ENCODE measurements around the gene GLI1. TPM values are rescaled to one million over a fixed set of nuclear protein-coding genes. Genes with fewer than 3 reads are reported as not detected.

Gene GLI1
- total RNA-seq, 4 donors from 2014 or later: 1.0 TPM; not detected in 3

DNA sequence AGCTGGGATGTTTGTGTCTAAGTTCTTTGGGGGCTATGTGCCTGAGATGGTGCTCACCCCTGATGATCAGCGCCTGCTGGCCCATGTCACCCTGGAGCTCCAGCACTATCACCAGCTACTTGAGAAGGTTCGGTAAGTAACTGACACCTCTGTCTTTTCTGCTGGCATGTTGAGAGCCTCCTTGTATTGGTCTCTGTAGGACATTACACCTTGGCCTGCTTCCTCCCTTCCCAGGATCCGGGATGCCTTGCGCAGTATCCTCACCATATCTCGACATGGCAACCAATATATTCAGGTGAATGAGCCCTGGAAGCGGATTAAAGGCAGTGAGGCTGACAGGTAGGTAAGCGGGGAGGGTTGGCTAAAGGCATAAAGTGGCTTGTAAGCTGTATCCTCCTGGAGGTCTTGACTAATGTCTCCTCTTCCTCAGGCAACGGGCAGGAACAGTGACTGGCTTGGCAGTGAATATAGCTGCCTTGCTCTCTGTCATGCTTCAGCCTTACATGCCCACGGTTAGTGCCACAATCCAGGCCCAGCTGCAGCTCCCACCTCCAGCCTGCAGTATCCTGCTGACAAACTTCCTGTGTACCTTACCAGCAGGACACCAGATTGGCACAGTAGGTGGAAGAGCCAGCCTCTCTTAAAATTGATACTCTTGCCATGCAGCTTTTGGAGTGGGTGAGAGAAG is 55.3 kb downstream of the GLI1 start:
- intact Hi-C loops (cut with DNase I; ENCODE audit: low total_unique reads) (no loop called here), in situ Hi-C loops (cut with MboI; ENCODE audit: low sequenced_read_pairs in 4 of 4) (loop anchor here in 1 of 4 donors (25.0 kb wide), 1 partner anchor 878 kb away; the partner anchor contains the start of genes ATP5F1B and BAZ2A)
- ATAC-seq (no peak), DNase-seq (no peak)
- H3K9me3 ChIP-seq: no peaks in the 10 kb centered on the region
- no peak for TF ChIP-seq POLR2A (IDR thresholded peaks at IDR 0.05)
- TF ChIP-seq, protein P1, sequence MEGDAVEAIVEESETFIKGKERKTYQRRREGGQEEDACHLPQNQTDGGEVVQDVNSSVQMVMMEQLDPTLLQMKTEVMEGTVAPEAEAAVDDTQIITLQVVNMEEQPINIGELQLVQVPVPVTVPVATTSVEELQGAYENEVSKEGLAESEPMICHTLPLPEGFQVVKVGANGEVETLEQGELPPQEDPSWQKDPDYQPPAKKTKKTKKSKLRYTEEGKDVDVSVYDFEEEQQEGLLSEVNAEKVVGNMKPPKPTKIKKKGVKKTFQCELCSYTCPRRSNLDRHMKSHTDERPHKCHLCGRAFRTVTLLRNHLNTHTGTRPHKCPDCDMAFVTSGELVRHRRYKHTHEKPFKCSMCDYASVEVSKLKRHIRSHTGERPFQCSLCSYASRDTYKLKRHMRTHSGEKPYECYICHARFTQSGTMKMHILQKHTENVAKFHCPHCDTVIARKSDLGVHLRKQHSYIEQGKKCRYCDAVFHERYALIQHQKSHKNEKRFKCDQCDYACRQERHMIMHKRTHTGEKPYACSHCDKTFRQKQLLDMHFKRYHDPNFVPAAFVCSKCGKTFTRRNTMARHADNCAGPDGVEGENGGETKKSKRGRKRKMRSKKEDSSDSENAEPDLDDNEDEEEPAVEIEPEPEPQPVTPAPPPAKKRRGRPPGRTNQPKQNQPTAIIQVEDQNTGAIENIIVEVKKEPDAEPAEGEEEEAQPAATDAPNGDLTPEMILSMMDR (IDR thresholded peaks at IDR 0.05 in 4 of 5, conservative IDR thresholded peaks at IDR 0.05 in 1 of 5): no peak
- peaks cover 23 to 29% of the 10 kb centered on the region in 2 donors for H3K4me1 ChIP-seq
- peak overlapping the region in 3 of 4 donors; percentile 20 to 97 (median 93) for H3K27ac ChIP-seq
- H3K36me3 ChIP-seq: peaks cover 6 to 71% of the 10 kb centered on the region in 2 donors
- no peaks in the 10 kb centered on the region for H3K27me3 ChIP-seq
- H3K4me3 ChIP-seq: no peak overlapping the region

DNA sequence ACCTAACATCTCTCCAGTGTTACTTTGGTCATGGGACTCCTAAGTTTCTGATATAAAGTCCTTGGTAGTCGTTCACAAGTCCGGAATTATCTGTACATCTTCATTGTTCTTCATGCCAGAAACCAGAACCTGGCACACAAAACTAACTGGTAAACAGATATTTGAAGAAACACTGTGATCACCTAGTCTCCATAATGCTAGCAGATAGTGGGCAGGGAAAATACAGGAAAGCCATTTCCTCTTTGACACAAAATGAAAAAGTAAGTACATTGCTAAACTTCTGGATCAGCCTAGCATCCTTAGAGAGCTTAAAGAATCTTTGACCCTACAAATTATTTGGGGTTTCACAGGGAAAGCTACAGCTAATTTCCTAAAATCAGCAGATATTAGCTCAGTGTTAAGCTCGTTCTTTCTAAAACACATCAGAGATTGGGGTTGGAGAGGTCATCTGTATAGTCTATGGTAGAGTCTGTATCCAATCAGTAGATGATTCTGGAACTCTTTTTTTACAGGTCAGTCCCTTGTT is 55.9 kb downstream of the GLI1 start:
- H3K4me3 ChIP-seq: no peak overlapping the region
- ATAC-seq (no peak), DNase-seq (no peak)
- no peaks in the 10 kb centered on the region for H3K9me3 ChIP-seq
- peaks cover 6 to 69% of the 10 kb centered on the region in 2 donors for H3K36me3 ChIP-seq
- intact Hi-C loops (cut with DNase I; ENCODE audit: low total_unique reads): no loop called here
- peaks cover 23 to 29% of the 10 kb centered on the region in 2 donors for H3K4me1 ChIP-seq
- in situ Hi-C loops (cut with MboI; ENCODE audit: low sequenced_read_pairs in 4 of 4): loop anchor here in 1 of 4 donors (25.0 kb wide), 1 partner anchor 878 kb away; the partner anchor contains the start of genes ATP5F1B and BAZ2A
- peak overlapping the region; percentile 18 to 98 (median 95) for H3K27ac ChIP-seq
- H3K27me3 ChIP-seq: no peaks in the 10 kb centered on the region
- TF ChIP-seq, protein P1 (IDR thresholded peaks at IDR 0.05 in 4 of 5, conservative IDR thresholded peaks at IDR 0.05 in 1 of 5): no peak
- no peak for TF ChIP-seq POLR2A (IDR thresholded peaks at IDR 0.05)

DNA sequence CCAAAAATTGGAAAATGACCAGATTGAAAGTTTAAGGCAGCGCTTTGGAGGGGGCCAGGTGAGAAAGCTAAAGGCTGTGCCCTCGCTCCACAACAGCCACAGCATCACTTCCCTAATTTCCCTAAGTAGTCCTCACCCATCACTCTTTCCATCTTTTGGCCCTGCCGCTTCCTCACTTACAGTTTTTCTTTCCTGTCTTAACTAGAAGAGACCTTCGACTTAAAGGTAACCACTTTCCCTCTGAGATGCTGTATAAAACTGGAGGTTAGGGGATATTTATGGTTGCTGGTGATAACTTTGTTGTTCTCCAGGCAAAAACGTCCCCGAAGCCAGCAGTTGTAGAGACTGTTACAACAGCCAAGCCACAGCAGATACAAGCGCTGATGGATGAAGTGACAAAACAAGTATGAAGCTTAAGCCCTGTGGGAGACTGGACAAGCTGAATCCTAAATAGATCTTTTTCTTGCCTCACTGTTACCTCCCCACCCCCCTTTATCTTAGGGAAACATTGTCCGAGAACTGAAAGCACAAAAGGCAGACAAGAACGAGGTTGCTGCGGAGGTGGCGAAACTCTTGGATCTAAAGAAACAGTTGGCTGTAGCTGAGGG is 56.5 kb downstream of the GLI1 start:
- Histone ChIP-seq H3K27me3 (no peaks in the 10 kb centered on the region), H3K4me3 (no peak overlapping the region), H3K36me3 (peaks cover 6 to 65% of the 10 kb centered on the region in 2 donors), H3K9me3 (no peaks in the 10 kb centered on the region), H3K27ac (peak overlapping the region; percentile 93 to 98 (median 96)), H3K4me1 (peaks cover 26 to 31% of the 10 kb centered on the region in 2 donors)
- ATAC-seq (no peak), DNase-seq (no peak)
- in situ Hi-C loops (cut with MboI; ENCODE audit: low sequenced_read_pairs in 4 of 4): loop anchor here in 1 of 4 donors (25.0 kb wide), 1 partner anchor 879 kb away; the partner anchor contains the start of genes ATP5F1B and BAZ2A
- TF ChIP-seq, protein P1 (IDR thresholded peaks at IDR 0.05 in 4 of 5, conservative IDR thresholded peaks at IDR 0.05 in 1 of 5): no peak
- no peak for TF ChIP-seq POLR2A (IDR thresholded peaks at IDR 0.05)
- intact Hi-C loops (cut with DNase I; ENCODE audit: low total_unique reads): no loop called here

DNA sequence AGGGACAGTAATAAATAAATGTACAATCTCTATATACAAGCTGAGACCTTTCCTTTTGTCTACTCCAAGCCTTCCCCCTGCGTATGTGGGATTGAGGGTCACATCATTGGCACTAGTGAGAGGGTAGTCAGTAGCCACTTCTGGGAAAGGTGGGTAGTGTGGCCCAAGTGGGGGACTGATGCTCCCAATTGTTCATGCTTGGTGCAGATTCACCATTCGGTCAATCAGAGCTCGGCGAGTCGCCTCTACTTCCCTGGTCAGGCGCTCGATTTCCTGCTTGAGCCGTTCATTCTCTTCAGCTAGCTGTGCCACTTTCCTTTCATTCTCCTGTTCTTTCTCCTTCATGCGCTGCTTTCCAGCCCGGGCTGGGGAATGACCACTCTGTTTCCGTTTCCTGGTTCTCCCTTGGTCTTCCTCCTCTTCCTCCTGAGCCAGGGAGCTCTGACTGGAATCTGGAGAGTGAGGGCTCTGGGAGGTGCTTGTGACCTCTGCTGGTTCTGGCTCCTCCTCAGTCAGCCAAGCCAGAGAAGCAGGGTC is 57.1 kb downstream of the GLI1 start:
- peaks cover 33 to 37% of the 10 kb centered on the region in 2 donors for H3K4me1 ChIP-seq
- H3K27me3 ChIP-seq: no peaks in the 10 kb centered on the region
- no peak for TF ChIP-seq POLR2A (IDR thresholded peaks at IDR 0.05)
- TF ChIP-seq, protein P1 (IDR thresholded peaks at IDR 0.05 in 4 of 5, conservative IDR thresholded peaks at IDR 0.05 in 1 of 5): no peak
- peak overlapping the region; percentile 93 to 98 (median 96) for H3K27ac ChIP-seq
- DNase-seq (no peak), ATAC-seq (no peak)
- no peaks in the 10 kb centered on the region for H3K9me3 ChIP-seq
- H3K4me3 ChIP-seq: no peak overlapping the region
- in situ Hi-C loops (cut with MboI; ENCODE audit: low sequenced_read_pairs in 4 of 4): loop anchor here in 1 of 4 donors (25.0 kb wide), 1 partner anchor 879 kb away; the partner anchor contains the start of genes ATP5F1B and BAZ2A
- peaks cover 6 to 59% of the 10 kb centered on the region in 2 donors for H3K36me3 ChIP-seq
- intact Hi-C loops (cut with DNase I; ENCODE audit: low total_unique reads): no loop called here

Data from gastrocnemius medialis (tissue), 4 donors.